Adrenal gland (tissue), 5 donors: ENCODE results near the gene FAM163B.

Experiments
- CTCF ChIP-seq, 6 experiments: fragments of 450-650 bp in 4 of 6; fragments of 200-600 bp in 2 of 6; sonication (generic) in 1 of 6; IDR thresholded peaks; 1 replicate in 5 of 6; 2 replicates in 1 of 6; pipeline versions ENCODE4 v1.5.1 to v1.8.0; 2016 to 2021; ENCODE audit warnings: antibody characterized with exemption in 6 of 6, mild to moderate bottlenecking in 2 of 6, moderate library complexity in 1 of 6
- POLR2A ChIP-seq, 2 donors: fragments of 450-650 bp; IDR thresholded peaks; one replicate each; pipeline ENCODE4 v1.6.1; 2017; ENCODE audit warnings: antibody characterized with exemption in 2 of 2, mild to moderate bottlenecking in 2 of 2, moderate library complexity in 1 of 2
- donor health status: DM: no; HTN: no; CAD: no.

DNA sequence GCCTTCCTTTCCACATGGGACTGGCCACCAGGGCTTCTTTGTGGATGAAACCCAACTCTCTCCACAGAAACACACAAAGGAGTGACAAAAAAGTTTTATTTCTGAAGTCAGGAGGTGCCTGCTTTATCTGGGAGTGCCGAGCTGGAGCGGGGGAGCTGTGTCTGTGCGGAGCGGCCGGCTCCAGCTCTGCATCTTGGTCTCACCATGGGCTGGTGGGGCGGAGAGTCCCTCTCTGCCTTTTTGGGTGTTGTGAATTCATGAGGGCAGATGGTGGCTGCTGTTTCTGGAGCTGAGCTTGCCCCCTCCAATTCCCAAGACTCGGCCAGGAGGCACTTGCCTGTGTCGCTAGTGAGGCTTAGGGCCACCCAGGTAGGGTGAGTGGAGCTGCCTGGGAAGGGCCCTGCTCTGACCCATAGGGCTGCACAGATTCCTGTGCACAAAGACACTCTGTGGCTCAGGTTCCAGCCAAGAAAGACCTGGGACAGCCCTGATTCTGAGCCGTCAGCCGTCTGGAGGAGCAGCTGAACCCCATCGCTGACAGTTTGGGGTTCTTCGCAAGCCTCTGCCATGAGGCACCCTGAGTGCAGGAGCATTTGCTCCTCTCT, 28.4 kb upstream of the FAM163B start:
- TF ChIP-seq CTCF (IDR thresholded peaks at IDR 0.05), result no peak
- TF ChIP-seq POLR2A (IDR thresholded peaks at IDR 0.05), result no peak
